VCaP (cell line): ENCODE results near the gene SLC12A3.

Experiments used
- H3K27ac ChIP-seq: fragments of 450-650 bp; 2 replicates; pipeline ENCODE4 v1.5.1; 2017
- TF ChIP-seq, protein P1 (sequence below): fragments of 450-650 bp; conservative IDR thresholded peaks from 2 replicates; pipeline ENCODE4 v1.5.1; 2017; ENCODE audit warnings: mild to moderate bottlenecking, moderate library complexity

SLC12A3 gene, protein sequence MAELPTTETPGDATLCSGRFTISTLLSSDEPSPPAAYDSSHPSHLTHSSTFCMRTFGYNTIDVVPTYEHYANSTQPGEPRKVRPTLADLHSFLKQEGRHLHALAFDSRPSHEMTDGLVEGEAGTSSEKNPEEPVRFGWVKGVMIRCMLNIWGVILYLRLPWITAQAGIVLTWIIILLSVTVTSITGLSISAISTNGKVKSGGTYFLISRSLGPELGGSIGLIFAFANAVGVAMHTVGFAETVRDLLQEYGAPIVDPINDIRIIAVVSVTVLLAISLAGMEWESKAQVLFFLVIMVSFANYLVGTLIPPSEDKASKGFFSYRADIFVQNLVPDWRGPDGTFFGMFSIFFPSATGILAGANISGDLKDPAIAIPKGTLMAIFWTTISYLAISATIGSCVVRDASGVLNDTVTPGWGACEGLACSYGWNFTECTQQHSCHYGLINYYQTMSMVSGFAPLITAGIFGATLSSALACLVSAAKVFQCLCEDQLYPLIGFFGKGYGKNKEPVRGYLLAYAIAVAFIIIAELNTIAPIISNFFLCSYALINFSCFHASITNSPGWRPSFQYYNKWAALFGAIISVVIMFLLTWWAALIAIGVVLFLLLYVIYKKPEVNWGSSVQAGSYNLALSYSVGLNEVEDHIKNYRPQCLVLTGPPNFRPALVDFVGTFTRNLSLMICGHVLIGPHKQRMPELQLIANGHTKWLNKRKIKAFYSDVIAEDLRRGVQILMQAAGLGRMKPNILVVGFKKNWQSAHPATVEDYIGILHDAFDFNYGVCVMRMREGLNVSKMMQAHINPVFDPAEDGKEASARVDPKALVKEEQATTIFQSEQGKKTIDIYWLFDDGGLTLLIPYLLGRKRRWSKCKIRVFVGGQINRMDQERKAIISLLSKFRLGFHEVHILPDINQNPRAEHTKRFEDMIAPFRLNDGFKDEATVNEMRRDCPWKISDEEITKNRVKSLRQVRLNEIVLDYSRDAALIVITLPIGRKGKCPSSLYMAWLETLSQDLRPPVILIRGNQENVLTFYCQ

DNA sequence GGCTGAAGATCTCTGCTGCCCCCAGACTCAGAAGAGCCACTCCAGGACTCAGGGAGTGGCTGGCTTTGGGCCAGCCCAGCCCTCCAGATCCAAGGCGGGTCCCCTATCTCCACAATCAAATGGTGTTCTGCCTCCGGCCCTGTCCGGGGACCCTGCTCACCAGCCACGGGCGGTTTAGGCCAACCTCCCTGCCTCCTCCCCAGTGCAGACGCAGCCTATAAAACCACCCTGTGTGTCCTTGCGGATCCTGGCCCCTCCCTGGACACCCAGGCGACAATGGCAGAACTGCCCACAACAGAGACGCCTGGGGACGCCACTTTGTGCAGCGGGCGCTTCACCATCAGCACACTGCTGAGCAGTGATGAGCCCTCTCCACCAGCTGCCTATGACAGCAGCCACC is at the start of gene SLC12A3:
SLC12A3 (plus strand) TSS at position 248 of the 400 bp plus-strand sequence; CDS start at position 277, 29 bp downstream.
- TF ChIP-seq, protein P1, sequence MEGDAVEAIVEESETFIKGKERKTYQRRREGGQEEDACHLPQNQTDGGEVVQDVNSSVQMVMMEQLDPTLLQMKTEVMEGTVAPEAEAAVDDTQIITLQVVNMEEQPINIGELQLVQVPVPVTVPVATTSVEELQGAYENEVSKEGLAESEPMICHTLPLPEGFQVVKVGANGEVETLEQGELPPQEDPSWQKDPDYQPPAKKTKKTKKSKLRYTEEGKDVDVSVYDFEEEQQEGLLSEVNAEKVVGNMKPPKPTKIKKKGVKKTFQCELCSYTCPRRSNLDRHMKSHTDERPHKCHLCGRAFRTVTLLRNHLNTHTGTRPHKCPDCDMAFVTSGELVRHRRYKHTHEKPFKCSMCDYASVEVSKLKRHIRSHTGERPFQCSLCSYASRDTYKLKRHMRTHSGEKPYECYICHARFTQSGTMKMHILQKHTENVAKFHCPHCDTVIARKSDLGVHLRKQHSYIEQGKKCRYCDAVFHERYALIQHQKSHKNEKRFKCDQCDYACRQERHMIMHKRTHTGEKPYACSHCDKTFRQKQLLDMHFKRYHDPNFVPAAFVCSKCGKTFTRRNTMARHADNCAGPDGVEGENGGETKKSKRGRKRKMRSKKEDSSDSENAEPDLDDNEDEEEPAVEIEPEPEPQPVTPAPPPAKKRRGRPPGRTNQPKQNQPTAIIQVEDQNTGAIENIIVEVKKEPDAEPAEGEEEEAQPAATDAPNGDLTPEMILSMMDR = no peak
- no peak within 1 kb of the TSS for H3K27ac ChIP-seq

DNA sequence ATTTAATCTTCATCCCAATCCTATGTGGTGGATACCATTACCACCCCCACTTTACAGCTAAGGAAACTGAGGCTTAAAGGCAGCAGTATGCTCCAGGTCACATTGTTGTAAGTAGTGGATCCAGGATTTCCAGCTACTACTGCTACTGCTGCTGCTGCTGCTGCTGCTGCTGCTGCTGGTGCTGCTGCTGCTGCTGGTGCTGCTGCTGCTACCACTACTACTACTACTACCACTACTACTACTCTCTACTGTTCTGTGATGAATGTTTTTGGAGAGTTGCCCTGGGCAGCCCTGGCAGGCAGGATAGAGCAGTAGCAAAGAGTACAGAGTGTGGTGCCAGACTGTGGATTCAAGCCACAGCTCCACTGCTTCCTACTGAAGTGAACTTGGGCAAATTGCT is 49.3 kb upstream of the SLC12A3 start:
- no peak overlapping the region; the same call in 1 of the 2 replicates for H3K27ac ChIP-seq
- TF ChIP-seq, protein P1 = no peak

- H3K27ac ChIP-seq = no peak overlapping the region
- TF ChIP-seq, protein P1 = no peak
Measured at GRCh38 chr16:56817056-56817455, 48.0 kb upstream of the SLC12A3 start.

GRCh38 chr16:56817938-56818337 is 47.1 kb upstream of the SLC12A3 start:
- no peak overlapping the region for H3K27ac ChIP-seq

GRCh38 chr16:56823081-56823733 is 41.8 kb upstream of the SLC12A3 start:
- TF ChIP-seq, protein P1 = no peak

More at GRCh38 chr16:56817938-56818337, 47.1 kb upstream of the SLC12A3 start:
- TF ChIP-seq, protein P1 = no peak

DNA sequence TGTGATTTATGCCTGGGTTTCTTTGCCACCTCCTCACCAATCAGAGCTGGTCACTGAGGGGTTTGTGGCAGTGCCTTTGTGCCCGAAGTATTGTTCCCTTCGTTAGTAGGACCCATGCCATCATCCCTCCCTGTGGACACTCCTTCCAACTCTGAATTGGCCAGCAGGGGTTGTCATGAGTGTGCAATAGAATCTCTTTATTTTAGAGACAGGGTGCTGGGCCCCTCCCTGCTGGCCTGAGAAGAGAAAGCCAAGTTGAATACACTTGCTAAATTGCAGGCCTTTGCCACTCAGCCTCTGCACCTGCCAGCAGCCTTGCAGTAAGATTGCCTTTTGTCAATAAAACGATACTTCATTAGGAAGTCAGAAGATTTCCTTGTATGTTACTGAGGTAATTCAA is 40.7 kb upstream of the SLC12A3 start:
- H3K27ac ChIP-seq = peak overlapping the region; percentile 10; the same call in 1 of the 2 replicates
- TF ChIP-seq, protein P1 = peak; percentile 27

More at GRCh38 chr16:56823081-56823733, 41.8 kb upstream of the SLC12A3 start:
- H3K27ac ChIP-seq = no peak overlapping the region
